Lower leg skin (tissue), 3 donors: ENCODE measurements around the gene FZD8.

ENCODE experiments used
- CTCF ChIP-seq, 3 donors: fragments of 450-650 bp; IDR thresholded peaks; one replicate each; pipeline ENCODE4 v1.5.1; 2016; ENCODE audit warnings: antibody characterized with exemption in 3 of 3, mild to moderate bottlenecking in 3 of 3, moderate library complexity in 2 of 3
- POLR2A ChIP-seq, 2 donors: fragments of 450-650 bp; IDR thresholded peaks; one replicate each; pipeline ENCODE4 v1.6.1; 2016 to 2017; ENCODE audit warnings: antibody characterized with exemption in 2 of 2, mild to moderate bottlenecking in 1 of 2, moderate library complexity in 1 of 2

GRCh38 chr10:35640951-35641675 is 983 bp downstream of the FZD8 start:
- TF ChIP-seq POLR2A (IDR thresholded peaks at IDR 0.05) (no peak), CTCF (IDR thresholded peaks at IDR 0.05) (no peak)
